Gastrocnemius medialis (tissue), 4 donors: ENCODE data around the gene ANKRD40CL. TPM values are rescaled to one million over a fixed set of nuclear protein-coding genes. Genes with fewer than 3 reads are reported as not detected.

Experiments
- microRNA-seq, 2 donors: library from miRNA; unstranded; fragments of <30 nt; microRNA quantifications; one replicate each; pipeline ENCODE4, GENCODE V29; 2016; ENCODE audit warnings: borderline replicate concordance in 2 of 2
- total RNA-seq, 4 donors: library from RNA; depleted of rRNA; stranded (reverse); fragments of >200 nt; gene quantifications; one replicate each; pipeline versions ENCODE4 v1.1.0 to v1.2.3, GENCODE V29; 2016

ANKRD40CL gene
- total RNA-seq, 4 donors from 2014 or later = not detected

Small RNA genes lying within 50 kb of the gene (microRNA-seq; reads per million reads assigned to microRNA genes)
- 0 reads per million in 2 donors for gene MIR8059

Other genes starting within 250 kb of the ANKRD40CL start
- gene EPN3, start 234.8 kb downstream of the ANKRD40CL start, total RNA-seq = not detected
- 10 to 100 TPM; 22.3 to 67.9 (median 29.1) TPM for gene SPATA20, start 220.3 kb downstream of the ANKRD40CL start, total RNA-seq
- gene CACNA1G, start 206.8 kb downstream of the ANKRD40CL start, total RNA-seq = under 1 TPM in 2 of 4 donors, not detected in 2; 0.09 to 0.10 TPM
- 1 to 10 TPM in 1 of 4 donors, under 1 TPM in 3; 0.51 to 1.3 (median 0.76) TPM for gene ABCC3, start 132.6 kb downstream of the ANKRD40CL start, total RNA-seq
- gene ANKRD40, start 59.6 kb downstream of the ANKRD40CL start, total RNA-seq = 100 to 1,000 TPM in 3 of 4 donors, 10 to 100 TPM in 1; 97.3 to 135 (median 112) TPM
- 10 to 100 TPM; 10.4 to 67.3 (median 25.7) TPM for gene LUC7L3, start 47.9 kb downstream of the ANKRD40CL start, total RNA-seq
- under 1 TPM in 3 of 4 donors, not detected in 1; 0.09 to 0.22 (median 0.20) TPM for gene WFIKKN2, start 68.1 kb upstream of the ANKRD40CL start, total RNA-seq
- 10 to 100 TPM; 13.6 to 53.5 (median 28.2) TPM for gene TOB1, start 98.8 kb upstream of the ANKRD40CL start, total RNA-seq